GM23248 (cell line): ENCODE measurements around the gene KIF6.

Experiments
- EZH2 ChIP-seq: fragments of 200-600 bp; sonication (generic); IDR thresholded peaks from 2 replicates; pipeline ENCODE4 v1.6.1; 2018; ENCODE audit warnings: antibody characterized with exemption, mild to moderate bottlenecking; ENCODE audit not compliant: insufficient read depth, poor library complexity, severe bottlenecking
- EZH2phosphoT487 ChIP-seq: fragments of 200-600 bp; sonication (generic); IDR thresholded peaks from 2 replicates; pipeline ENCODE4 v1.6.1; 2018; ENCODE audit warnings: antibody characterized with exemption, moderate library complexity, mild to moderate bottlenecking, low read depth; ENCODE audit not compliant: insufficient read depth

- no peak for TF ChIP-seq EZH2
- no peak for TF ChIP-seq EZH2phosphoT487
Observed at GRCh38 chr6:39543095-39543494, 182.1 kb downstream of the KIF6 start.
